Measurements from ENCODE around the gene BMP6. TPM values are rescaled to one million over a fixed set of nuclear protein-coding genes. Genes with fewer than 3 reads are reported as not detected.

BMP6 gene
- total and polyA plus RNA-seq, 10 of the 15 experiments (the other 5 are each of a cell fraction or from before 2014, with no cell fraction given) = 0.02 to 0.15 (median 0.05) TPM; not detected in 5

DNA sequence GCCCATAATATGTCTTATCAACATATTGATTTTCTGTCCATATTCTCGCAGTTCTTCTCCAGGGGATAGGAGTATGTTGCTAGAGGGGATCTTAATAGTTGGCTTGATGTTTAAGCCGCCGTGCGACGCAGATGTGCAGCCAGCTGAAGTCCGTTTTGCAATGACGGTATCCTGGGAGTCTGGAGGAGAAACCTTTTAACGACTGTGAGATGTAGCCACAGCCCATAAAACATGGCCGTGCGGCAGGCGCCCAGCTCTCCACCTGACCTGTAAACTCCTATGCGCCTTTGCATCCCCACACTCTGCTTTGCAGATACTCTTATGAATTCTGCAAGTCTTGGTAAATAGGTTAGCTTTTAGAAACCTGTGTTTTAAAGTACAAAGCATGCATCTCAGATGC, 36.9 kb downstream of the BMP6 start:
- H3K9me3 ChIP-seq (replicated peaks; ENCODE audit: control insufficient read depth, insufficient read depth, low read length) = no peaks in the 10 kb centered on the region
- no peaks in the 10 kb centered on the region for H3K27me3 ChIP-seq (replicated peaks in 1 of 2; ENCODE audit: control insufficient read depth in 2 of 2, insufficient read depth in 2 of 2, low read length in 1 of 2)
- POLR2A ChIA-PET = no interaction called here
- H4K20me1 ChIP-seq (ENCODE audit: control insufficient read depth, insufficient read depth) = no peaks in the 10 kb centered on the region
- CTCF ChIA-PET = no interaction called here
- H2AFZ ChIP-seq (ENCODE audit: control insufficient read depth, low read depth, low read length) = no peak overlapping the region
- RAD21 ChIA-PET (ENCODE audit: unreplicated experiment) = no interaction called here
- FAIRE-seq (no peak), ATAC-seq (no peak), DNase-seq (ENCODE audit: low read depth, low spot score) (no peak)
- SMC1A ChIA-PET (ENCODE audit: uncharacterized antibody, unreplicated experiment) = no interaction called here
- no peak overlapping the region for H3K9ac ChIP-seq (ENCODE audit: control insufficient read depth, insufficient read depth, low read length)
- no peaks in the 10 kb centered on the region for H3K4me1 ChIP-seq (ENCODE audit: control insufficient read depth, insufficient read depth, low read length)
- H3K79me2 ChIP-seq (ENCODE audit: control insufficient read depth, insufficient read depth, low read length) = no peaks in the 10 kb centered on the region
- no peak overlapping the region for H3K4me2 ChIP-seq (ENCODE audit: control insufficient read depth, insufficient read depth)
- no TSS peak for BruUV-seq (replicated peaks)
- in situ Hi-C loops (cut with MboI) (no loop called here), intact Hi-C loops (cut with micrococcal nuclease; ENCODE audit: unreplicated experiment) (no loop called here)
- H3K36me3 ChIP-seq (ENCODE audit: control insufficient read depth in 2 of 2, insufficient read depth in 2 of 2, low read length in 1 of 2) = no peaks in the 10 kb centered on the region
- 71% methylated on average over 12 of the region's 12 CpGs for WGBS (ENCODE audit: insufficient coverage, insufficient replicate concordance, low lambda C conversion rate, missing lambda C conversion rate)
- no peak overlapping the region for H3K27ac ChIP-seq (ENCODE audit: control insufficient read depth, insufficient read depth)
- no peak overlapping the region for H3K4me3 ChIP-seq
- TF ChIP-seq USF2 (IDR thresholded peaks at IDR 0.05; ENCODE audit: borderline replicate concordance, low read depth, low read length) (no peak), ZNF592 (IDR thresholded peaks at IDR 0.05) (no peak), RCOR1 (conservative IDR thresholded peaks at IDR 0.05; ENCODE audit: low read depth, low read length) (no peak), E2F4 (IDR thresholded peaks at IDR 0.05; ENCODE audit: low read depth, low read length) (no peak), NFIC (IDR thresholded peaks at IDR 0.05; ENCODE audit: low read depth, low read length) (no peak), LARP7 (IDR thresholded peaks at IDR 0.05) (no peak), NR2C2 (IDR thresholded peaks at IDR 0.05; ENCODE audit: borderline replicate concordance, control insufficient read depth, insufficient read length, low read depth) (no peak), SP1 (IDR thresholded peaks at IDR 0.05; ENCODE audit: low read depth, low read length) (no peak), MYC (IDR thresholded peaks at IDR 0.05; ENCODE audit: insufficient read depth, insufficient read length, insufficient replicate concordance, low read length, severe bottlenecking) (no peak), EZH2 (IDR thresholded peaks at IDR 0.05; ENCODE audit: borderline replicate concordance, control insufficient read depth, low read depth, low read length) (no peak), NR2F1 (conservative IDR thresholded peaks at IDR 0.05) (no peak), ZNF384 (IDR thresholded peaks at IDR 0.05; ENCODE audit: borderline replicate concordance, low read depth, low read length) (no peak), MYB (IDR thresholded peaks at IDR 0.05; ENCODE audit: borderline replicate concordance, low read depth, low read length) (no peak), JUNB (IDR thresholded peaks at IDR 0.05) (no peak), IKZF2 (IDR thresholded peaks at IDR 0.05) (no peak), ZBED1 (IDR thresholded peaks at IDR 0.05; ENCODE audit: borderline replicate concordance) (no peak), CHD2 (IDR thresholded peaks at IDR 0.05; ENCODE audit: borderline replicate concordance, low read depth, low read length) (no peak)
- TF ChIP-seq, protein P1, sequence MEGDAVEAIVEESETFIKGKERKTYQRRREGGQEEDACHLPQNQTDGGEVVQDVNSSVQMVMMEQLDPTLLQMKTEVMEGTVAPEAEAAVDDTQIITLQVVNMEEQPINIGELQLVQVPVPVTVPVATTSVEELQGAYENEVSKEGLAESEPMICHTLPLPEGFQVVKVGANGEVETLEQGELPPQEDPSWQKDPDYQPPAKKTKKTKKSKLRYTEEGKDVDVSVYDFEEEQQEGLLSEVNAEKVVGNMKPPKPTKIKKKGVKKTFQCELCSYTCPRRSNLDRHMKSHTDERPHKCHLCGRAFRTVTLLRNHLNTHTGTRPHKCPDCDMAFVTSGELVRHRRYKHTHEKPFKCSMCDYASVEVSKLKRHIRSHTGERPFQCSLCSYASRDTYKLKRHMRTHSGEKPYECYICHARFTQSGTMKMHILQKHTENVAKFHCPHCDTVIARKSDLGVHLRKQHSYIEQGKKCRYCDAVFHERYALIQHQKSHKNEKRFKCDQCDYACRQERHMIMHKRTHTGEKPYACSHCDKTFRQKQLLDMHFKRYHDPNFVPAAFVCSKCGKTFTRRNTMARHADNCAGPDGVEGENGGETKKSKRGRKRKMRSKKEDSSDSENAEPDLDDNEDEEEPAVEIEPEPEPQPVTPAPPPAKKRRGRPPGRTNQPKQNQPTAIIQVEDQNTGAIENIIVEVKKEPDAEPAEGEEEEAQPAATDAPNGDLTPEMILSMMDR (IDR thresholded peaks at IDR 0.05 in 2 of 3, conservative IDR thresholded peaks at IDR 0.05 in 1 of 3; ENCODE audit: control insufficient read depth in 2 of 3, extremely low read depth in 1 of 3, insufficient read depth in 1 of 3, low read depth in 3 of 3, low read length in 3 of 3) = no peak
